ENCODE data around the gene MS4A15. TPM values are rescaled to one million over a fixed set of nuclear protein-coding genes. Genes with fewer than 3 reads are reported as not detected.
"Not testable (repeated sequence)": the region's sequence is repeated elsewhere in the genome, so short reads cannot be mapped to it uniquely, and the experiment has no call there.

MS4A15 gene, protein sequence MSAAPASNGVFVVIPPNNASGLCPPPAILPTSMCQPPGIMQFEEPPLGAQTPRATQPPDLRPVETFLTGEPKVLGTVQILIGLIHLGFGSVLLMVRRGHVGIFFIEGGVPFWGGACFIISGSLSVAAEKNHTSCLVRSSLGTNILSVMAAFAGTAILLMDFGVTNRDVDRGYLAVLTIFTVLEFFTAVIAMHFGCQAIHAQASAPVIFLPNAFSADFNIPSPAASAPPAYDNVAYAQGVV
- not detected for polyA plus RNA-seq (ENCODE audit: insufficient read length in 3 of 3)
- long read RNA-seq, donor 1: 0 reads
- long read RNA-seq, donor 2: 0 reads
- long read RNA-seq, donor 3: 0 reads
- long read RNA-seq, donor 4: 0 reads
- long read RNA-seq, donor 5: 0 reads
- long read RNA-seq, donor 6: 0 reads
- long read RNA-seq, donor 7: 0 reads
- long read RNA-seq, donor 8: 0 reads
- long read RNA-seq, donor 9: 0 reads
- long read RNA-seq, donor 10: 0 reads
- long read RNA-seq, donor 11: 0 reads
- long read RNA-seq, donor 12: 0 reads
- long read RNA-seq, donor 13: 0 reads
- long read RNA-seq, donor 14: 0 reads
- long read RNA-seq, donor 15: 0 reads
- long read RNA-seq, donor 16: 0 reads

DNA sequence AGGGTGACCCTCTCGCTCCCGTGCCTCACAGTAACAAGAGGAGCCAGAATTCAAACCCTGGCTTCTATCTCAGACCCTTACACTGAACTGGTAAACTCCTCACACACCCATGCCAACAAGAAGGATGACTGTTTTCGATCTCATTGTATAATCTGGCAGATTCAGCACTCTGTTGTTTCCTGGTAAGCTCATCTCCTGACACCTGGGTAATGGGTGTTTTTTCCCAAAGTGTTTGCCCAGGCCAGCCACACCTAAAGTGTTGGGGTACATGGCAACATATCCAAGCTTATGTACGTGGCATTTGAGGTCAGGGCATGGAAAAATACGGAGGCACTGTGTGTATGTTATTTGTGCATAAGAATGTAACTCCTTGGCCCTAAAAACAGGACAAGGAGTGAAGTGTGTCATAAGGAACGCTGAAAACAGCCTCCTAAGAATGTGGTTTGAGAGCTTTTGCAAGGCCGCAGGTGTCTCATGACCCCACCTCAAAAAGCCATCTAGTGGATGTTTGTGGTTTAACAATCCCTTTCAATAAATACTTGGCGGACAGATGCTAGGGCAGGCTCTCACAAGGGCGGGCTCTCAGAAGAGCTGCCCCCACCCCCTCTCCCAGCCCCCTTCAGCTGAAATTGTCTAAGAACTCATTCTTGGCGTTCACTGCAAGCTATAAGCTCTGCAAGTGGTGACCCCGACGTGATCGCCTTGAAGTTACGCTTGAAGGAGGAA is at the start of gene MS4A15:
Gene MS4A15 (plus strand): TSS at position 561 of the 726 bp plus-strand sequence. CDS start 6,867 bp downstream, outside the sequence.
- peak in 2 of 11 donors; percentile 6 to 24 for DNase-seq (ENCODE audit: extremely low read depth in 1 of 11, low read depth in 9 of 11, low spot score in 4 of 11)

DNA sequence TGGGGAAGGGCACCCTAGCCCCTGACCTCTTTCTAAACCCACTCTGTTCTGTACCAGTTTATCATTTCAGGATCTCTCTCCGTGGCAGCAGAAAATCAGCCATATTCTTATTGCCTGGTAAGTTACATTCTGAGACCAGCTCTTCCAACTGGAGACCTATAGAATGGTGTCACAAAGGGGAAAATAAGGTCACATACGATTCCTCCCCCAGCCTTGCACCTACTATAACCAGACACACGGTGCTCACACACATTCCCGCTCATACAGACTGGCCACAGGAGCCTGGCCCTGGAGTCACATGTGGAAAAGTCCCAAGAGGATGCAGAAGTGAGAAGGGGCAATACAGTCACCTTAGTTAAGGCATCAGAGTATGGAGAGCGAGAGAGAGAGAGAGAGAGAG is 49.7 kb upstream of the MS4A15 start:
- no peak for DNase-seq (ENCODE audit: extremely low read depth in 1 of 11, low read depth in 9 of 11, low spot score in 4 of 11)

DNA sequence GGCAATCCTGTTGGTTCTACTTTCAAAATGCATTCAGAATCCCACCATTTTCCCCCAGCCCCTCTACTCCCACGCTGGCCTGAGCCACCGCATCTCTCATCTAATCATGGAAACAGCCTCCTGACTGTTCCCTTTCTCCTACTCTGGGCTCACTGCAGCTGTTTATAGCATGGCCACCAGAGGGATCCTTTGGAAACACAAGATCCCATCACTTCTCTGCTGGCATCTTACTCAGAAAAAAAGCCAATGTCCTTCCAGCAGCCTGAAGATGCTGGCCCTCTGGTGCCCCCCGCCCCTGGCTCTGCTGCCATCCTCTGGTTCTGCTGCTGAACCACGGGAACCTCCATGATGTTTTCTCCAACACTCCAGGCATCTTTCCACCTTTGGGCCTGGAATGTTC is 46.2 kb upstream of the MS4A15 start:
- no peak for DNase-seq (ENCODE audit: extremely low read depth in 1 of 11, low read depth in 9 of 11, low spot score in 4 of 11)

DNA sequence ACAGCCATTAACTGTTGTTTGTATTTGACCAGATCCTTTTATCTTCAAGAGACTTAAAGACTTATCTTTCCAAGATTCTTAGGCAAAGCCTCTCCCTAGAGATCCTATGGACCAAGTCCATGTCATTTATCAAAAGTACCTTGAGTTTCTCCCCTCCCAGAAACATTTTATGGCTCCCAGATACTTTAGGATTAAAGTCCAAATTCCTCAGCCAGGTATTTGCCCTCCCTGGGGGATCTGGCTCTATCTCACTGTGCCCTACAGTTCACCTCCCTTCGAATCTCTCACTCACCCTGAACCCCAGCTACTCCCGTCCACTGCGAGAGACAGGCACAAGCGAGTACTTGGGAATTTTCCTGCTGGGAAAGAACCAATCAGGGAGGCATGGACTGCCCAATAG is 45.4 kb upstream of the MS4A15 start:
- no peak for DNase-seq (ENCODE audit: extremely low read depth in 1 of 11, low read depth in 9 of 11, low spot score in 4 of 11)

DNA sequence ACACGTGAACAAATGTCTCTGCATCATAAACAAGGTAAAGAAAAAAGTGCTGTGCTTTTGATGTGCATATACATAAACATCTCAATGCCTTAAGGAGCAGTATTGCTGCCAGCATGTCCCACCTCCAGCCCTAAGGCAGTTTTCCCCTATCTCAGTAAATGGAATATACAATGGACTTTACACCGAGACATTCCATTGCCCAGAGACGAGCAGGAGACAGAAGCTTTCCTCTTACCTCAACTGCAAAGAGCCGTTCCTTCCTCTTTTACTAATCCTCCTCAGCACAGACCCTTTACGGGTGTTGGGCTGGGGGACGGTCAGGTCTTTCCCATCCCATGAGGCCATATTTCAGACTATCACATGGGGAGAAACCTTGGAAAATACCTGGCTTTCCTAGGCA is 43.2 kb upstream of the MS4A15 start:
- not testable (repeated sequence) for DNase-seq (ENCODE audit: extremely low read depth in 1 of 11, low read depth in 9 of 11, low spot score in 4 of 11)

DNA sequence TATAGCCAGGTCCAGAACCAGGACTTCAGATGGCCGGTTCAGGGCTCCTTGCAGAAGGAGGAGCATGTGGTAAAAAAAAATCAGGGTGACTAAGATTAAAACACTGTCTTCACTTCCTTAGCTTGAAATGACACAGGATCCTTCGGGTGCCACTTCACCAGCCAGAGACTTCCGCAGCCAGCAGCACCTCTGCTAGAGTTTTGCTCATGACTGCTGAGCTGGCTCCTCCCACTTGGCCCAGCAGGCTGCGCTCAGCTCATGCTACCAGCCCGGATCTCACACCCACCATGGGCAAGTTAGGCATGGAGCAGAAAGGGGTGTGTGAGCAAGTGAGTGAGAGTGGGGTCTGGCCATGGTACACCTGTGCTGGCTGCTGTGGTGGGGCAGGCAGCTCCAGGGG is 38.7 kb upstream of the MS4A15 start:
- DNase-seq (ENCODE audit: extremely low read depth in 1 of 11, low read depth in 9 of 11, low spot score in 4 of 11): no peak

DNA sequence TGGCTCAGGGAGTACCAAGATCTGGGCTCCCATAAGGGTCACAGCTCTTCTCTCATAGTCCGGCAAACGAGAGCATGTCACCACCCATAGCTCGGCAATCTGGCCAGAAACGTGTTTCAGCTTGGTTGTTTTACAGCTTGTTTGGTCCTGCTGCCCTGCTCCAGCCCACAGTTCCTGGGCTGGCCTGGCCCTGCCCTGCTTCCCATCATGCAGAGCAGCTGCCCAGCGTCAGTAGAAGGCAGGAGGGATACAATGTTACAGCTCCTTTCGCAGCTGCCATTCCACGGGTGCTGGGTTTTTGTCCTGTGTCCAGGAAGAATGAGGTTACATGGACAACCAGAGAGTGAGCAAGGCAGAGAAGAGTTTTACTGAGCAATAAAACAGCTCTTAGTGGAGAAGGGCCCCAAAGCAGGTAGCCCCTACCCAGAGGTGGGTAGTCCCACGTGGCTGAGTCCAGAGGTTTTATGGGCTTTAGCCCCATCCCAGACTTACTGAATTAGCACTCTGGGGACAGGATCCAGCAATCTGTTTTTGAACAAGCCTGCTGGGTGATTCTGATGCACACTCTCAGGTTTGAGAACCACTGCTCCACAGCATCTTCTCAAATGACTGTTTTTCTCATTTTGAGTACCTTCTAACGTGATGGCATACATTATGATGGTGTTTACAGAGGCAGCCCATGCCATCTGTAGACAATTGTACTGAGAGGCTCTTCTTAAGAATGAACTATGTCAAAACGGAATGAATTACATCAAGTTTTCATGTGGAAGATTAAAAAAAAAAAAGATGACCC is 37.9 kb upstream of the MS4A15 start:
- no peak for DNase-seq (ENCODE audit: extremely low read depth in 1 of 11, low read depth in 9 of 11, low spot score in 4 of 11)

DNA sequence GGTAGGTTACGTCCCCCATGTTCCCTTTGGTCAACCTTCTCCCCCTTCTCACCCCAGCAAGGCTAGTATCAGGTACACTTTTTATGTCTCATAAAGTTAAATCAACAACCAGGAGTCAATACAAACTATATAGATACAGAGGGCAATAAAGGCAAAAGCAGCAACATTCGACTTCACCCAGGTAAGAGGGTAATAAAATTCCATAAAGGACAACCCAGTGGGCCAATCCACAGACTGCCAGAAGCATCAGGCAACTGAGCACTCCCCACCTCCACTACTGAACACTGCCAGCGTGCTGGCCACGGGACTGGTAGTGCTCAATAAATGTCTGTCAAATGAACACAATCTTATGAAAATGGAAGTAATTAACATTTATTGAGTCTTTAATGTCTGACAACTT is 37.3 kb upstream of the MS4A15 start:
- DNase-seq (ENCODE audit: extremely low read depth in 1 of 11, low read depth in 9 of 11, low spot score in 4 of 11): no peak

DNA sequence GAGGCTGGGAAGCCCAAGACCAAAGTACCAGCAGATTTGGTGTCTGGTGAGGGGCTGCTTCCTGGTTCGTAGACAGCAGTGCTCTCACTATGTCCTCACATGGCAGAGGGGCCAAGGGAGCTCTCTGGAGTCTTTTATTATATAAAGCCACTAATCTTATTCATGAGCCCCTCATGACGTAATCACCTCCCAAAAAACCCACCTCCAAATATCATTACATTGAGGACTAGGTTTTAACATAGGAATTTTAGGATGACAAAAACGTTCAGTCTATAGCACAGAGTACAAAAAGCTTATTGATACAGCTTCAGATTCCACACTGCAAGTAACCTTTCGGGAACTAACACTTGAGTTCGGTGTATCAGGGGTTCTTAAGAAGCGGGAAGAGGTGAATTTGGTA is 36.2 kb upstream of the MS4A15 start:
- DNase-seq (ENCODE audit: extremely low read depth in 1 of 11, low read depth in 9 of 11, low spot score in 4 of 11): no peak

DNA sequence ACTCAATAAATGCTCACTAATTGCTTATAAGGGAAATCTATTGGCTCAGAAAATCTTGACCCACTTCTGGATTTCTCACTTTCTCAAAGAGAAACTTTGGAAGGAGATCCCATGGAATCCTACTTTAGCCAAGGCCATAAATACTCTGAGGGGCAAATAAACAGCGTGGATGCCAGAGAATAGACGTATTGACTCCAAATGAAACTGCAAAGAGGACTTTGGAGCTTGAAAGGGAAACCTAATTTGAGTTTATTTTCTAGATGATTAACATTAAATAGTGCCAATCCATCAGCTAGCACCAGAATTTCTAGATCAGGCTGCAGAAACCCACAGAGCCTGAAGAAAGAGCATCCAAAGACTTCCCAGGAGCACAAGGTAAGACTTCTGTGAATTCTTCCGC is 32.2 kb upstream of the MS4A15 start, which contains the start of gene MS4A18:
Gene MS4A18 (plus strand): TSS at position 301 of the 400 bp plus-strand sequence.
- no peak for DNase-seq (ENCODE audit: extremely low read depth in 1 of 11, low read depth in 9 of 11, low spot score in 4 of 11)

DNA sequence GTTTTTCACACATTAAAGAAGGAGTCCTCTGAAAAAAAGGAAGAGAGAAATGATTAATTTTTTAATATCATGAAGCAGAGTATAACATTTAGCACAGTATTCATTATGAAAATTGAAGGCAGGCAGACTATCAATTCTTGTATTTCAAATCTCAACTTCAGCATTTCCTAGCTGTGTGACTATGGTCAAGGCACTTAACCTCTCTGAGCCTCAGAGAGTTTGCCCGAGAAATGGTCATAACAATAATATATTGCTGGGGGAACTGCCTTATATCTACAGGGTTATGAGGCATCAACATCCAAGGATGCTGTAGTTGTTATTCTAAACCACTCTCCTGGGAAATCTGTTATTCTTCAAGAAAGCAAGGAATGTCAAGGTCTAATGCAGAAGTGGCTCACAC is 31.1 kb upstream of the MS4A15 start:
- DNase-seq (ENCODE audit: extremely low read depth in 1 of 11, low read depth in 9 of 11, low spot score in 4 of 11): no peak

DNA sequence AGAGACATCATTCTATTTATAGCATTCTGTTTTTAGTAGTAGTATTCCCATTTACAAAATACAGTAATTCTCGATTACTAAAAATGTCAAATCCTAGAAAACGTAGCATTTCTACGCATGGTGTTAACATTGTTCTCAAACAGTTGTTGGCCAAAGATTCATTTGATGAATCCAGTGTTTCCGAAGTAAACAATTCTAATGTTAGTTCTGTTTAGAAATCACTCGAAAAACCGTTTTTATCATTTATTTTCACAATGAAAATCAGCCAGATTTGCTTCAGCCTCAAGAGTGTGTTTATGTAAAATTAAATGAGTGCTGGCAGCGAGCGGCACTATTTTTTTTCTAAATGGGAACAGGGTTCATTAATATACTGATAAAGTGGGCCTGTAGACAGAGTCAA is 25.1 kb upstream of the MS4A15 start:
- no peak for DNase-seq (ENCODE audit: extremely low read depth in 1 of 11, low read depth in 9 of 11, low spot score in 4 of 11)

DNA sequence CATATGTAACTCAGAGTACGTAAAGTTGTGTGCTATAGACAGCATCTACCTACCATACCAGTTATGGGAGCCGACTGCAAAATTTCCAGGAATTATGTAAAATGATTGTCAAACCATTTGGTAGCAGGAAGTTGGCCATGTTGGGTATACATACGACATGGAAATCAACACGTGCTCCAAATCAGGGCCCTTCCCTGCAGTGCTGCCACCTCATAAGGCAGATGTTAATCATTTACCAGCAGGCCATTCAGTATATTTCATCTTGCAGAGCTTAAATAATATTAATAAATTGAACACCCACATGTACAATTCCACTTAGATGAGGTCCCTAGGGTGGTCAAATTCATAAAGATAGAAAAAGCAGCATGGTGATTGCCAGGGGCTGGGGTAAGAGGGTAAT is 22.4 kb upstream of the MS4A15 start:
- no peak for DNase-seq (ENCODE audit: extremely low read depth in 1 of 11, low read depth in 9 of 11, low spot score in 4 of 11)

DNA sequence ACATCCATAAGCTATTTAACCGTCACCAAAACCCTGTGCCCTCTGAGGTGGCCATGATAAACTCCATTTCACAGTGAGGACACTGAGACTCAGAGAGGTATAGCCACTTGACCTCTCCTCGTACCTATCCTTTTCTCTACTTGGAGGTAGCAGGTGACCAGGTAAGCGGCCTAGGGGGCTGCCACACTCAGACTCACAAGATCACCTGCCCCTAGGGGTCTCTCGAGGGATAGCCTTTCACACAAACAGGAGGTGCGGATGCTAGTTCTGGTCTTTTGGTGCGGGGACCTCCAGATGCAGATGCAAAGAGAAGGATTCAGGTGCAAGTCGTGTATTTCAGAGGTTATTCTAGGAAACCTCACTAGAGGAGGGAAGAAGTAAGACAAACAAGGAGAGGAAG is 17.6 kb upstream of the MS4A15 start:
- no peak for DNase-seq (ENCODE audit: extremely low read depth in 1 of 11, low read depth in 9 of 11, low spot score in 4 of 11)

DNA sequence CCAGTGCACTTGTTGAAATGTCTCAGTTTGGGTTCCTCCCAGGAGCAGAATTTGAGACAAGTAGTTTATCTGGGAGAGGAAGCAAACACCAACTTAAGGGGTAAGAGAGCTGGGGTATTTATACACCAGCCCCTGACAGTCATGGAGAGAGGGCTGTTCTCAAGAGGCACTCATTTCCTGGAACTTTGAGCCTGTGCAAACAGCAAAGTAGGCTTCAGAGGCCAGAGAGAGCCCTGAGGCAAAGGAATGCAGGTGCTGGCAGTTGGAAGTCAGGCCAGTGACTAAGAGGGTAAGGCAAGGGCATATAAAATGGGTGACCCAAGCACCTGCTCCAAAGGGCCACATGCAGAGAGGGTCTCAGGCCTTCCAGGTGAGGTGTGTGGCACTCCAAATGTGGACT is 16.1 kb upstream of the MS4A15 start:
- no peak for DNase-seq (ENCODE audit: extremely low read depth in 1 of 11, low read depth in 9 of 11, low spot score in 4 of 11)

DNA sequence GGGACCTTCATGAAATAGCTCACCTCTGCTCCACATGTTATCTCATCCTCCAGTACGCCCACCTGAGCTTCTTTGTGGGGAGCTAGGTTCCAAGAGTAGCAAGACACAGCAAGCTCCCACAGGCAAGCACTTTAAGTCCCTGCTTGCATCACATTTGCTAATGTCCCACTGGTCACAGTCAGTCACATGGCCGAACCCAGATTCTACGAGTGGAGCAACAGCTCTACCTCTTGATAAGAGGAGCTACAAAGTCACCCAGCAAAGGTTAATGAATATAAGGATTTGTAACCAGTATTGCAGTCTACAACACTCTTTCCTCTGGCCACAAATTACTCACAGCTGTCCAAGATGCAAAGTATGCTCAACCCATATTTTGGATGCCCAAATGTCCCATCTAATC is 15.2 kb upstream of the MS4A15 start:
- no peak for DNase-seq (ENCODE audit: extremely low read depth in 1 of 11, low read depth in 9 of 11, low spot score in 4 of 11)

DNA sequence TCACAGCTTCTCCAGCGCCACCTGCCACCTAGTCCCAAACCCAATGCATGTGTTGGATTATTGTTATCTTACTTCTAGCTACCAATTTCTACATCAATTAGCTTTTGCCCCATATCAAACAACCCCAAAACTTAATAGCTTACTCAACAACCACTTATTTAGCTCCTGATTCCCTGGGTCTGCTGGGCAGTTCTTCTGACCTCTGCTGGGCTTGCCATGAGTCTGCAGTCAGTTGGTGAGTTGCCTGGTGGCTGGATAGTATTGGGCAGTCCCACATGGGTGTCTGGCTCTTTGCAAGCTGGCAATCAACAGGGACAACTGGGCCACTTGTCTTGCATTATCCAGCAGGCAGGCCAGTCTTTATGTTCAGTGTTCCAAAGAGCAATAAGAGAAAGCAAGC is 13.6 kb upstream of the MS4A15 start:
- DNase-seq (ENCODE audit: extremely low read depth in 1 of 11, low read depth in 9 of 11, low spot score in 4 of 11): no peak

DNA sequence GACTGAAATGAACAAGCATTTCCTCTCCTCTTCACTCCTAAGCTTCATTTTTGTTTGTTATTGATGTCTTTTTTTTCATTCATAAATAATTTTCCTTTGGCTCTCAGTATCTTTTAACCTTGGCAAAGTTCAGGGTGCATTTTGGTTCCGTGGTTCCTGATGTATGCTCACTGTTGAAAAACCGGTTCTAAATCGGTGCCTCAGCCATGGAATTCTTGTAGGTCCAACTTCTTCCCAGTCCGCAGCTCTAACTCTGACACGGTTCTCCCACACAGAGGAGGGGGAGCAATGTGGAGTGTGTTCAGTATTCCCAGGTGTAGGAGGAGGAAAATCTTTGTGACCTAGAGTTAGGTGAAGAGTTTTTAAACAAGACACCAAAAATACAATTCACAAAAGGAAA is 12.6 kb upstream of the MS4A15 start:
- no peak for DNase-seq (ENCODE audit: extremely low read depth in 1 of 11, low read depth in 9 of 11, low spot score in 4 of 11)

DNA sequence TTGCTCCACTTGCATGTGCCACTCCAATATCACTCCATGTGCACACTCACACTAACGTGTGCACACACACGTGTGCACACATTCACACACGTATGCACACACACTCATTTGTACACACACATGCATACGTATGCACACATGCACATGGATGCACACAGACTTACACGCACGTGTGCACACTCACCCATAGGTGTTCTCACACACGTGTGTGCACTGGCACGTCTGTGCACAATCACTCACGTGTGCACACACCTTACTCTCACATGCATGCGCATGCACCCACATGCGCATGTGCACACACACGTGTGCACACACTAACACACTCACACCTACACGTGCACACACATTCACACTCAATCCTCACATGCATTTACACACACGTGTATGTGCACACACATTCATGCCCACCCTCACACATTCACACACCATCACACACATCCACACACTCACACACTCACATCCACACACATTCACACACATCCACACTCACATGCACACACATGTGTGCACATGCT is 9.3 kb upstream of the MS4A15 start:
- no peak for DNase-seq (ENCODE audit: extremely low read depth in 1 of 11, low read depth in 9 of 11, low spot score in 4 of 11)
